ENCODE results near the gene CUX1.
"Not testable (repeated sequence)": the region's sequence is repeated elsewhere in the genome, so short reads cannot be mapped to it uniquely, and the experiment has no call there.

Gene CUX1

DNA sequence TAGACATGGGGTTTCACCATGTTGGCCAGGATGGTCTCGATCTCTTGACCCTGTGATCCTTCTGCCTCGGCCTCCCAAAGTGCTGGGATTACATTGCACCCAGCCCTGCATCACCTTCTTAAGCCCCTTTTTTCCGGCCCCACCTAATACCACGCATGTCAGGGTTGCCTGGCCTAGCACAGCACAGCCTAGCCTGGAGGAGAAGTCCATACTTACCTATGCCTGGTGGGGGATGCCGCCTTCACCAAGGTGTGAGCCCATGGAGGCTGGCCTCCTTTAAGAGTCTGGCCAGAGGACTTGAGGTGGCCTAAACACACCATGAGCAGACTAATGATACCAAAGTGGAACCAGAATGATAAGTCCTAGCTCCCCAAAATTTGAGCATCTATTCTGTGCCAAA lies 22.0 kb upstream of the CUX1 start:
- Histone ChIP-seq H3K4me3 (replicated peaks; ENCODE audit: insufficient read depth, low read length) (no peak overlapping the region), H3K27ac (replicated peaks) (no peak overlapping the region), H3K27me3 (ENCODE audit: insufficient read depth, poor library complexity, severe bottlenecking) (no peaks in the 10 kb centered on the region)
- DNase-seq (ENCODE audit: low read depth in 1 of 2, low spot score in 1 of 2): no peak
- TF ChIP-seq, protein P1, sequence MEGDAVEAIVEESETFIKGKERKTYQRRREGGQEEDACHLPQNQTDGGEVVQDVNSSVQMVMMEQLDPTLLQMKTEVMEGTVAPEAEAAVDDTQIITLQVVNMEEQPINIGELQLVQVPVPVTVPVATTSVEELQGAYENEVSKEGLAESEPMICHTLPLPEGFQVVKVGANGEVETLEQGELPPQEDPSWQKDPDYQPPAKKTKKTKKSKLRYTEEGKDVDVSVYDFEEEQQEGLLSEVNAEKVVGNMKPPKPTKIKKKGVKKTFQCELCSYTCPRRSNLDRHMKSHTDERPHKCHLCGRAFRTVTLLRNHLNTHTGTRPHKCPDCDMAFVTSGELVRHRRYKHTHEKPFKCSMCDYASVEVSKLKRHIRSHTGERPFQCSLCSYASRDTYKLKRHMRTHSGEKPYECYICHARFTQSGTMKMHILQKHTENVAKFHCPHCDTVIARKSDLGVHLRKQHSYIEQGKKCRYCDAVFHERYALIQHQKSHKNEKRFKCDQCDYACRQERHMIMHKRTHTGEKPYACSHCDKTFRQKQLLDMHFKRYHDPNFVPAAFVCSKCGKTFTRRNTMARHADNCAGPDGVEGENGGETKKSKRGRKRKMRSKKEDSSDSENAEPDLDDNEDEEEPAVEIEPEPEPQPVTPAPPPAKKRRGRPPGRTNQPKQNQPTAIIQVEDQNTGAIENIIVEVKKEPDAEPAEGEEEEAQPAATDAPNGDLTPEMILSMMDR (IDR thresholded peaks at IDR 0.05; ENCODE audit: insufficient read depth, low read length): no peak
- no peak for TF ChIP-seq GABPA (IDR thresholded peaks at IDR 0.05; ENCODE audit: low read depth)
- TF ChIP-seq POLR2AphosphoS5 (IDR thresholded peaks at IDR 0.05; ENCODE audit: low read depth): no peak
- TF ChIP-seq SPI1 (IDR thresholded peaks at IDR 0.05; ENCODE audit: borderline replicate concordance, low read depth): no peak
- TF ChIP-seq, protein P2, sequence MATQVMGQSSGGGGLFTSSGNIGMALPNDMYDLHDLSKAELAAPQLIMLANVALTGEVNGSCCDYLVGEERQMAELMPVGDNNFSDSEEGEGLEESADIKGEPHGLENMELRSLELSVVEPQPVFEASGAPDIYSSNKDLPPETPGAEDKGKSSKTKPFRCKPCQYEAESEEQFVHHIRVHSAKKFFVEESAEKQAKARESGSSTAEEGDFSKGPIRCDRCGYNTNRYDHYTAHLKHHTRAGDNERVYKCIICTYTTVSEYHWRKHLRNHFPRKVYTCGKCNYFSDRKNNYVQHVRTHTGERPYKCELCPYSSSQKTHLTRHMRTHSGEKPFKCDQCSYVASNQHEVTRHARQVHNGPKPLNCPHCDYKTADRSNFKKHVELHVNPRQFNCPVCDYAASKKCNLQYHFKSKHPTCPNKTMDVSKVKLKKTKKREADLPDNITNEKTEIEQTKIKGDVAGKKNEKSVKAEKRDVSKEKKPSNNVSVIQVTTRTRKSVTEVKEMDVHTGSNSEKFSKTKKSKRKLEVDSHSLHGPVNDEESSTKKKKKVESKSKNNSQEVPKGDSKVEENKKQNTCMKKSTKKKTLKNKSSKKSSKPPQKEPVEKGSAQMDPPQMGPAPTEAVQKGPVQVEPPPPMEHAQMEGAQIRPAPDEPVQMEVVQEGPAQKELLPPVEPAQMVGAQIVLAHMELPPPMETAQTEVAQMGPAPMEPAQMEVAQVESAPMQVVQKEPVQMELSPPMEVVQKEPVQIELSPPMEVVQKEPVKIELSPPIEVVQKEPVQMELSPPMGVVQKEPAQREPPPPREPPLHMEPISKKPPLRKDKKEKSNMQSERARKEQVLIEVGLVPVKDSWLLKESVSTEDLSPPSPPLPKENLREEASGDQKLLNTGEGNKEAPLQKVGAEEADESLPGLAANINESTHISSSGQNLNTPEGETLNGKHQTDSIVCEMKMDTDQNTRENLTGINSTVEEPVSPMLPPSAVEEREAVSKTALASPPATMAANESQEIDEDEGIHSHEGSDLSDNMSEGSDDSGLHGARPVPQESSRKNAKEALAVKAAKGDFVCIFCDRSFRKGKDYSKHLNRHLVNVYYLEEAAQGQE (IDR thresholded peaks at IDR 0.05; ENCODE audit: insufficient replicate concordance, low read depth): no peak

- H3K27me3 ChIP-seq (ENCODE audit: insufficient read depth, poor library complexity, severe bottlenecking); DNase-seq (ENCODE audit: low read depth in 1 of 2, low spot score in 1 of 2): not testable (repeated sequence)
Observed at GRCh38 chr7:101798173-101798572, 19.3 kb upstream of the CUX1 start.

DNA sequence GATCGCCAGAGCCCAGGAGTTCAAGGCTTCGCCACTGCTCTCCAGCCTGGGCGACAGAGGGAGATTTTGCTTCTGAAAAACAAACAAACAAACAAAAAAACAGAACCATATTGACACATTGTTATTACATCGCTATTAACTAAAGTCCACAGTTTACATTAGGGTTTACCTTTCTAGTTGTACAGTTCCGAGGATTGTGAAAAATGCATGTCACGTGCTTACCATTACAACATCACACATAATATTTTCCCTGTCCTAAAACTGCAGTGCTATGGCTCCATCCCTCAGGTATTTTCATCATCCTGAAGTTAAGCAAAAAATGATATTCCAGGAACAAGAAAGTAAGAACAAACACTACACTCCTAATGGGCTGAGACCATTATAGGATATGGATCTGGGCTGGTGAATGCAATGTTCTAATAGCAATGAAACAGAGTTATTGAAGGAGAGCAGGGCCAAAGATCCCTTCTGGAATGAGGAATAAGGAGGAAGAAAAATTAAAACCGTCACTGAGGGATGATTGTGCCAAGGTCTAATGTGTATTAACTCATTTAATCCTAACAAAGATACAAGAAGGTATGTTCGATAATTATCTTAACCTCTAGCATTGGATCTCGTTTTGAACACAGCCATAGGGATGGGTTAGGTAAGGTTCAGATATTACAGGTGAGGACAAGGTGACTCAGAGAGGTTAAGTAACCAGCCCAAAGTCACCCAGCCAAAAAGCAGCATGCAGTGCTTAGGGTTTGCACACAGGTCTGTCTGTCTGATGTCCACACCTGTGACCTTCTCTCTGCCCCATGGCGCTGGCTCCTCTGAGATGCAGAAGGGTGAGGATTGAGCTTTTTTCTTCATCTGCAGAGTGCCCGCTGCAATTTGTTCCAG lies 14.0 kb upstream of the CUX1 start:
- TF ChIP-seq, protein P2 (IDR thresholded peaks at IDR 0.05; ENCODE audit: insufficient replicate concordance, low read depth): no peak
- TF ChIP-seq POLR2AphosphoS5 (IDR thresholded peaks at IDR 0.05; ENCODE audit: low read depth) (no peak), SPI1 (IDR thresholded peaks at IDR 0.05; ENCODE audit: borderline replicate concordance, low read depth) (no peak), GABPA (IDR thresholded peaks at IDR 0.05; ENCODE audit: low read depth) (no peak)
- TF ChIP-seq, protein P1 (IDR thresholded peaks at IDR 0.05; ENCODE audit: insufficient read depth, low read length): no peak
- peaks cover 5% of the 10 kb centered on the region for H3K27me3 ChIP-seq (ENCODE audit: insufficient read depth, poor library complexity, severe bottlenecking)
- DNase-seq (ENCODE audit: low read depth in 1 of 2, low spot score in 1 of 2): no peak
- no peak overlapping the region for H3K4me3 ChIP-seq (replicated peaks; ENCODE audit: insufficient read depth, low read length)
- no peak overlapping the region for H3K27ac ChIP-seq (replicated peaks)

More at GRCh38 chr7:101798173-101798572, 19.3 kb upstream of the CUX1 start:
- H3K4me3 ChIP-seq (replicated peaks; ENCODE audit: insufficient read depth, low read length); H3K27ac ChIP-seq (replicated peaks): not testable (repeated sequence)

GRCh38 chr7:101804088-101804963 lies 13.1 kb upstream of the CUX1 start:
- Histone ChIP-seq H3K27me3 (ENCODE audit: insufficient read depth, poor library complexity, severe bottlenecking) (peaks cover 5% of the 10 kb centered on the region), H3K27ac (replicated peaks) (no peak overlapping the region), H3K4me3 (replicated peaks; ENCODE audit: insufficient read depth, low read length) (no peak overlapping the region)
- TF ChIP-seq GABPA (IDR thresholded peaks at IDR 0.05; ENCODE audit: low read depth): no peak
- TF ChIP-seq, protein P2 (IDR thresholded peaks at IDR 0.05; ENCODE audit: insufficient replicate concordance, low read depth): no peak
- TF ChIP-seq POLR2AphosphoS5 (IDR thresholded peaks at IDR 0.05; ENCODE audit: low read depth): no peak
- TF ChIP-seq, protein P1 (IDR thresholded peaks at IDR 0.05; ENCODE audit: insufficient read depth, low read length): no peak
- no peak for TF ChIP-seq SPI1 (IDR thresholded peaks at IDR 0.05; ENCODE audit: borderline replicate concordance, low read depth)
- DNase-seq (ENCODE audit: low read depth in 1 of 2, low spot score in 1 of 2): no peak

Data from HL-60 (cell line).